ENCODE results near the gene MROH7. TPM values are rescaled to one million over a fixed set of nuclear protein-coding genes. Genes with fewer than 3 reads are reported as not detected.

Gene MROH7
- total and polyA plus RNA-seq, 2 of the 13 experiments (the other 11 are each of a cell fraction or from before 2014, with no cell fraction given) = 0.09 TPM

- TF ChIP-seq ZHX2 (IDR thresholded peaks at IDR 0.05; ENCODE audit: low read depth) (no peak), ZHX2 (CRISPR knock-in tag; IDR thresholded peaks at IDR 0.05; ENCODE audit: borderline replicate concordance) (no peak), ARID5B (CRISPR knock-in tag; IDR thresholded peaks at IDR 0.05) (0 out of 2 replicates have a peak, but pooled peaks have one; percentile 9), ZBTB10 (CRISPR knock-in tag; IDR thresholded peaks at IDR 0.05; ENCODE audit: borderline replicate concordance) (no peak), ZNF609 (CRISPR knock-in tag; IDR thresholded peaks at IDR 0.05; ENCODE audit: borderline replicate concordance) (no peak)
These were observed 10.0 kb downstream of the MROH7 start (continued) for GRCh38 chr1:54651608-54652007.

Data from HepG2 (cell line).